ENCODE data around the gene CALML6.

The CALML6 gene, protein sequence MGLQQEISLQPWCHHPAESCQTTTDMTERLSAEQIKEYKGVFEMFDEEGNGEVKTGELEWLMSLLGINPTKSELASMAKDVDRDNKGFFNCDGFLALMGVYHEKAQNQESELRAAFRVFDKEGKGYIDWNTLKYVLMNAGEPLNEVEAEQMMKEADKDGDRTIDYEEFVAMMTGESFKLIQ

DNA sequence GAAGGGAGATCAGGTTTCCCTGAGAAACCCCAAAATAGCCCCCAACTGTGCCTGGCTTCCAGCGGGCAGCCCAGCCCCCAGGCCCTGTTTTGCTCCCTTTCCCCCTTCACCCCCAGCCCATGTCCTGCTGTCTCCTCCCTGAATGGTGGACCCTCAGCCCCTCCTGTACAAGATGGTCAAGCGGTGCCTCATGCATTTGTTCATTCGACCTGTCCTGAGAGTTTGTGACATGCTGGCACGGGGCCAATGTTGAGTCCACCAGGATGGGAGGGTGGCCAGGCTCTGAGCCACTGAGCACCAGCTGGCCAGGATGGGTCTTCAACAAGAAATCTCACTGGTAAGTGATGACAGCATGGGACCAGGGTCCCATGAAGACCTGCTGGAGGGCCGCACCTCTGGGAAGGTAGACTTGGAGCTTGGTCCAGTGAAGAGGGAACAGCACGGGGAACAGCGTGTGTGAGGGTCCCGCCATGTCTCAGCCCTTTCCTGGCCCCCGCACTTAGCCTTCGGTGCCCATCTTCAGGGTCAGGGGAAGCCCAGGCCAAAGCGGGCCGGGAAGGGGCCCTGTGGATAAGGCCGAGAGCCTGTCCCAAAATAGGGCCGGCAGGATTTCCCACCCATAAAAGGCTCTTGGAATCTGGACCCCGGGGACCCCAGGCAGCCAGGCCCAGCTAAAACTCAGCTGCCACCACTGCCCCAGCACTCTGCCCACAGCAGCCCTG is at the start of gene CALML6:
Gene CALML6, plus strand, starts transcription at position 290 of the 722 bp plus-strand sequence. Its CDS starts 21 bp downstream, at position 311.
- H3K4me3 ChIP-seq (ENCODE audit: control insufficient read depth, low read depth, low read length), result no peak within 1 kb of the TSS
- DNase-seq (ENCODE audit: low read depth), result no peak
- TF ChIP-seq, protein P1, sequence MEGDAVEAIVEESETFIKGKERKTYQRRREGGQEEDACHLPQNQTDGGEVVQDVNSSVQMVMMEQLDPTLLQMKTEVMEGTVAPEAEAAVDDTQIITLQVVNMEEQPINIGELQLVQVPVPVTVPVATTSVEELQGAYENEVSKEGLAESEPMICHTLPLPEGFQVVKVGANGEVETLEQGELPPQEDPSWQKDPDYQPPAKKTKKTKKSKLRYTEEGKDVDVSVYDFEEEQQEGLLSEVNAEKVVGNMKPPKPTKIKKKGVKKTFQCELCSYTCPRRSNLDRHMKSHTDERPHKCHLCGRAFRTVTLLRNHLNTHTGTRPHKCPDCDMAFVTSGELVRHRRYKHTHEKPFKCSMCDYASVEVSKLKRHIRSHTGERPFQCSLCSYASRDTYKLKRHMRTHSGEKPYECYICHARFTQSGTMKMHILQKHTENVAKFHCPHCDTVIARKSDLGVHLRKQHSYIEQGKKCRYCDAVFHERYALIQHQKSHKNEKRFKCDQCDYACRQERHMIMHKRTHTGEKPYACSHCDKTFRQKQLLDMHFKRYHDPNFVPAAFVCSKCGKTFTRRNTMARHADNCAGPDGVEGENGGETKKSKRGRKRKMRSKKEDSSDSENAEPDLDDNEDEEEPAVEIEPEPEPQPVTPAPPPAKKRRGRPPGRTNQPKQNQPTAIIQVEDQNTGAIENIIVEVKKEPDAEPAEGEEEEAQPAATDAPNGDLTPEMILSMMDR (conservative IDR thresholded peaks at IDR 0.05; ENCODE audit: control insufficient read depth, insufficient read depth, low read depth, low read length), result no peak

DNA sequence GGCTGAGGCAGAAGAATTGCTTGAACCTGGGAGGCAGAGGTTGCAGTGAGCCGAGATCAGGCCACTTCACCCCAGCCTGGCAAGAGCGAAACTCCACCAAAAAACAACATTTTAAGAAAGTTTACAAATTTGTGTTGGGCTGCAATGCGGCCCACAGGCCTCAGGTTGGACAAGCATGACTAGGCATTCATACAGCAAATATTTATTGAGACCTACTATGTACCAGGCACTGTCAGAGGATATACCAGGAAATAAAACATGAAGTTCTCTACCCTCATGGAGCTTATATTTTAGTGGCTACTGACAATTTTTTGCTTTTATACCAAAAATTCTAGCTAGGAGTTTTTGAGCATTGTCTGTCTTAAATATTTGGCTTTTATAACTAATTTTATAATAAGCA is 47.9 kb upstream of the CALML6 start:
- no peak for DNase-seq (ENCODE audit: low read depth)
- no peak overlapping the region for H3K4me3 ChIP-seq (ENCODE audit: control insufficient read depth, low read depth, low read length)
- TF ChIP-seq, protein P1 (conservative IDR thresholded peaks at IDR 0.05; ENCODE audit: control insufficient read depth, insufficient read depth, low read depth, low read length), result no peak

DNA sequence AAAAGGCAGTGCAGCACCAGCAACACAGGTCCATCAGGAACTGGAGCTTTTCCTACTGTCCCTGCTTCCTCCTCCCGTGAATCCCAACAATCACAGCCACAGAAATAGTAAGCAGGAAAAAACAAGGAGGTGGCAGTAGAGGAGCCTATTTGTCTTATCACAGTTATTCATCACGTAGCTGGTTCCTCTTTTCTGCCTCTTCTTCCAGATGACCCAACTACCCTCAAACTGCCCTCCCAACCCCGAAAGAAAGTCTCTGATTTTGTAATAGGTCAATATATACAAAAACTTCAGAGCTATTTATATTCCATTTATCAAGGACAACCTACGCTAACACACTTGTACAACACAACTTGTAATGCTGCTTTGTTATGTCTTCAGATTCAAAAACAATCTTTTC is 45.6 kb upstream of the CALML6 start:
- TF ChIP-seq, protein P1 (conservative IDR thresholded peaks at IDR 0.05; ENCODE audit: control insufficient read depth, insufficient read depth, low read depth, low read length), result no peak
- no peak overlapping the region for H3K4me3 ChIP-seq (ENCODE audit: control insufficient read depth, low read depth, low read length)
- DNase-seq (ENCODE audit: low read depth), result no peak

DNA sequence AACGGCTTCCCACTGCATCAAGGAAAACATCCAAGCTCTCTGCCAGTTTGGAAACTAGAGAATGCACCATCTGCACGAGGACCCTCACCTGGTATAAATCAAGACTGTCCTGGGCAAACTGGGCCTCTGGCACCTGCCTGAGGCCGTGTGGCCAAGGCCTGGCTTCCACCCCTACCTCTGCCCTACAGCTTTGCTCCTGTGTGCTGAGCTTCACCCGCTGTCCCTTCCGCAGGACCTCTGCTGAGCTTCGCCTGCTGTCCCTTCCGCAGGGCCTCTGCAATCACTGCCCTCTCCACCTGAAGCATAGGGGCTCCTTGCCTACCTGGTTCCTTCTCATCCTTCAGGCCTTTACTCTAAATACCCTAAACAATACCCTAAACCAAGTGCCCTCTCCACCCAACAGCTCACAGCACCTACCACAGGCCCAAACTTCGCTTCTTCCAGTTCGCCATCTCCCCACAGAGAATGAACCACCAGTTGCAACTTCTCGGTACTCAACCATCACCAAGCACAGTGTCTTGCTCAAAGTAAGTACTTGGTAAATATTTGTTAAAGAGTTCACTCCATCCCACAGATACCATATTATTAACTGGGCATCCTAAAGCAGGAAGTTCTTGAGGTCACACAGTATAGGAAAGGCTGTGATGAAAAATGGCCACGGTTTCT is 42.6 kb upstream of the CALML6 start:
- DNase-seq (ENCODE audit: low read depth), result no peak
- TF ChIP-seq, protein P1 (conservative IDR thresholded peaks at IDR 0.05; ENCODE audit: control insufficient read depth, insufficient read depth, low read depth, low read length), result no peak
- no peak overlapping the region for H3K4me3 ChIP-seq (ENCODE audit: control insufficient read depth, low read depth, low read length)

DNA sequence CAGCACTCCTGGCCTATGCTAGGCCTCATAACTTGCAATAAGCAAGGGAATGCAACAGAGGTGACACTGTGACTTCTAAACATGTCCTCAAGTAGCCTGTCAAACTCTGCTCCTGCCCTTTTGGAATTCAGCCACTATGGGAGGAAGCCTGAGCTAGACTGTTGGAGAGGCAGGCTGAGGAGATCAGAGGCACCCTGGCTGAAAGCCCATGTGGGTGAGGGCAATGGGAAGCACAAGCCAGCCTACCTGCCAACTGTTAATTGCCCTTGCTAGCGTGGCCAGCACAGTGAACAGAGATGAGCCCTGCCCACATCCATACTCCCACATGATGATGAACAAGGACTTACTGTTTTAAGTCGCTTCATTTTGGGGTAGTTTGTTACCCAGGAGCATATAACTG is 41.9 kb upstream of the CALML6 start:
- no peak overlapping the region for H3K4me3 ChIP-seq (ENCODE audit: control insufficient read depth, low read depth, low read length)
- no peak for DNase-seq (ENCODE audit: low read depth)
- TF ChIP-seq, protein P1 (conservative IDR thresholded peaks at IDR 0.05; ENCODE audit: control insufficient read depth, insufficient read depth, low read depth, low read length), result no peak

DNA sequence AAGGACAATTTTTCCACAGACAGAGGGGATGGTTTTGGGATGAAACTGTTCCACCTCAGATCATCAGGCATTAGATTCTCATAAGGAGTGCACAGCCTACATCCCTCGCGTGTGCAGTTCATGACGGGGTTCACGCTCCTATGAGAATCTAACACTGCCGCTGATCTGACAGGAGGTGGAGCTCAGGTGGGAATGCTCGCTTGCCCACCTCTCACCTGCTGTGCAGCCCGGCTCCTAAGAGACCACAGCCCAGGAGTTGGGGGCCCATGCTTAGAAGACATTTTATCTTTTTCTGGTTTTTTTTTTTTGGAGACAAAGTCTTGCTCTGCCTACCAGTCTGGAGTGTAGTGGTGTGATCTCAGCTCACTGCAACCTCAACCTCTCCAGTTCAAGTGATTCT is 40.2 kb upstream of the CALML6 start:
- H3K4me3 ChIP-seq (ENCODE audit: control insufficient read depth, low read depth, low read length), result no peak overlapping the region
- no peak for DNase-seq (ENCODE audit: low read depth)
- TF ChIP-seq, protein P1 (conservative IDR thresholded peaks at IDR 0.05; ENCODE audit: control insufficient read depth, insufficient read depth, low read depth, low read length), result no peak
